Stimulated activated CD8-positive, alpha-beta memory T cell treated with anti-CD3 and anti-CD28 coated beads, Interleukin-4, amount 100 ng/mL, for 48 hours (primary cell): ENCODE data around the gene MERTK.

ENCODE experiments used
- DNase-seq: peaks from one replicate; pipeline ENCODE4 v3.0.0-alpha.2; 2020

The MERTK gene

DNA sequence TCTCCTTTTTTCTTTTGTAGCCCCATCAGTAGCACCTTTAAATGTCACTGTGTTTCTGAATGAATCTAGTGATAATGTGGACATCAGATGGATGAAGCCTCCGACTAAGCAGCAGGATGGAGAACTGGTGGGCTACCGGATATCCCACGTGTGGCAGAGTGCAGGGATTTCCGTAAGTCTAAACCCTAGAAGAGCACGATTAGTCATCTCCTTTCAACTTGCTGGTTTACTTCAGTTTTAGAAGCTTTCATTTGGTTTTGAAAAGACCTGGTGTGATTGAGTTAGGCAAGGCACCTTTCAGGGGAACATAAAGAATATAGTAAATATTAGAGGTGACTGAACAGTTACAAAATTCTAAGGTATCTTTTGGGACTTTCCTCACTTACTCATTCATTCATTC, 84.4 kb downstream of the MERTK start:
- DNase-seq: no peak

DNA sequence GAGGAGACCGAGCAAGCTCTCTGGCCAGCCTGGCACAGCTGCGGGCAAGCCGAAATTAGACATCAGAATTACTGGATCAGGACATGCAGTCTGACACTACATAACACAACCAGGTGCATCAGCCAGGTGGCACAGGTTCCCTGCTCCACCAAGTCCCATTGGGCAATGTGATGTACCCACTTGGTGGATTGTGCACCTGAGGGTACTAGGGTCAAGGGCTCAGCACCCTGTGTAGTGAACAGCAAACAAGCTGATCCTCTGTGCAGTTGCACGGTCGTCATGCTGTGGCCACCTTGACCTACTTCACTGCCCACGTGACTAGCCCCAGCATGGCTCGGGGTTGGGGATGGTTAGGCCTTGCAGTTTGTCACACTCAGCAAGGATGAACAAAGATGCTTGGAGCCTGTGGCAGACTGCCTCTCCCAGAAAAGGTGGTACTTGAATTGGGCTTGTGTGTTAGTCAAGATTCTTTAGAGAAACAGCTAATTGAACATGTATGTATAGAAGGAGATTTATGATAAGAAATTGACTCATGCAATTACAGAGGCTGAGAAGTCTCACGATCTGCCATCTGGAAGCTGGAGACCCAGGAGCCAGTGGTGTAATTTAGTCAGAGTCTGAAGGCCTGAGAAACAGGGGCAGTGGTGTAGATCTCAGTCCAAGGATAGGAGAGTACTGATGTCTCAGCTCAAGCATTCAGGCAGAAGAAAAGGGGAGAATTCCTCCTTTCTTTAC, 85.2 kb downstream of the MERTK start:
- DNase-seq: no peak

DNA sequence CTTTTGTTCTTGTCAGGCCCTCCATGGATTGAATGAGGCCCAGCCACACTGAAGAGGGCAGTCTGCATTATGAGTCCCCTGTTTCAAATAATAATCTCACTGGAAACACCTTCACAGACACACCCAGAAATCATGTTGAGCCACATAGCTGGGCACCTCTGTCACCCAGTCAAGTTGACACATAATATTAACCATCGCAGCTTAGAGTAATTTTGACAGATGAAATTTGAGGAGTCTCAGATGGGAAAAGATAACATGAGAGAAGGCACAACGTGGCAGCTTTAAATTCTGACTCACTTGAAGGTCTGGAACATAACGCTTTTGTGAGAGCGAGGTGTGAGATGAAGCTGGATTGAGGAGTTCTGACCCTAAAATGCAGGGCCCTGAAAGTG, 85.8 kb downstream of the MERTK start:
- no peak for DNase-seq

DNA sequence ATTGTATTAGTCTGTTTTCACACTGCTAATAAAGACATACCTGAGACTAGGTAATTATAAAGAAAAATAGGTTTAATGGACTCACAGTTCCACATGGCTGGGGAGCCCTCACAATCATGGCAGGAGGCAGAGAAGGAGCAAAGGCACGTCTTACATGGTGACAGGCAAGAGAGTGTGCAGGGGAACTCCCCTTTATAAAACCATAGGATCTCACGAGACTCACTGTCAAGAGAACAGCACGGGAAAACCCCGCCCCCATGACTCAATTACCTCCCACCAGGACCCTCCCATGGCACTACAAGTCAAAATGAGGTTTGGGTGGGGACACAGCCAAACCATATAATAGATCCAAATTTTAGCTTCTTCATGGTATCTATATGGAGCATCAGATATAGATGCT, 87.1 kb downstream of the MERTK start:
- DNase-seq: no peak

DNA sequence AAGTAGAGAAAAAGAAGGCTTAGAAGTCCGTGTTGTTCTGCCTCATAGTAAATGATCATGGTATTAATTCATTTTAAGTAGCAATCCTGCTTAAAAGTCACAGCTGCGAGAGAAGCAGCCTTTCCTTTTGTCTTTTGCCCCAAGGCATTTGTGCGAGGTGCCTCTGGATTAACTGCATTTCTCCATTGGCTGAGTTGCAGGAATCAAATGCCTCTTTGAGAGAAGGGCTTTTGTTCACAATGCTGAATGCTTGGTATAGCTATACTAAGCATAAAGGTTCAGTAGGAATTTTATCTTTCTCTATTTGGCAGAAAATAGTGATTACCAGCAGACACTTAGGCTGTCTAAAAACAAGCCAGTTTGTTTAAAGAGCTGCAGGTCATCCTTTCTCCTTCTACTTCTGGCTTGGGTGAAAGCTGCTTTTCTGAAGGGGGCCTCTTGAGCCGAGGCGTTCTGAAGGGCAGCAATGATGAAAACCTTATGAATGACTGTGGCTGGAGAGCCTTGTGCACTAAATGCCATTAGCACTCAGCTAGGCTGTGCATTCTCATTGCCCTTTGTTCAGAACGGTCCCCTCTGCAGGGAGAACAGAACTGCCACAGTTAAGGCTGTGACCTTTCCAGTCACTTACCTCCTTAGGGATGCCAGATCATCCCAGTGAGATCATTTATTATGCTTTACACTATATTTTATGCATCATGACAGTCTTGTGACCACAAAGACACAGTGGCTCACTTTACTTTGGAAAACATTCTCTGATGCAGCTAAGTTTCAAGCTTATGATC, 87.9 kb downstream of the MERTK start:
- no peak for DNase-seq

DNA sequence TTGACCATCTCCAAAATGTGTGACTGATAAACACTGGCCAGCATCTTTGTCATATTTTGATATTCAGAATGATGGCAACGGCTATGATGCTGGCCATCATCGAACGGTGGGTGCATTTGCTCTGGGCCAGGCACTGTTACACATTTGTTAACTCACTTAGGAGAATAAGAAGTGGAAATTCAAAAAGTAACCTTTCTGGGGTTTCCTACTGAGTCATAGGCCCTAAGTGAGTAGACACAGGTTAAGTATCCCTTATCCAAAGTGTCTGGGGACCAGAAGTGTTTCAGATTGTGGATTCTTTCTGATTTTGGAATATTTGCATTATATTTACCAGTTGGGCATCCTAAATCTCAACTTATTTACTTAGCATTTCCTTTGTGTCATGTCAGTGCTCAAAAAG, 92.0 kb downstream of the MERTK start:
- DNase-seq: no peak

DNA sequence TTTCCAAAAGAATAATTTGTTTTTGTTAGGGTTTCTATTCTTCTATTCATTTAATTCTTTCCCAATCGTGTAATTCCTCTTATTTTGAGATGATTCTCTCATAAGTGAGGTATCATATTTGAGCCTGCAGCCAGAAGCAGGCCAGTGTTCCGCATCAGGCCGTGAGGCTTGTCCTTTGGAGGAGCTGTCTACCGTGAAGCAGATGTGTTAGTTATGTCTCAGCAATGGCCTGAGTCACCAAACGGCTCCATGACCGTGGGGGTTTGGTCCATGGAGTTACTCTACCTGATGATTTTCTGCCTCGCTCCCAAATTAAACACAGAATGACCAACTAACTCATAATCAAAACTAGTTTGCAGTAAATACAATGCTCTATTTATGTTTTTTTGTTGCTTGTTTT, 92.4 kb downstream of the MERTK start:
- no peak for DNase-seq

DNA sequence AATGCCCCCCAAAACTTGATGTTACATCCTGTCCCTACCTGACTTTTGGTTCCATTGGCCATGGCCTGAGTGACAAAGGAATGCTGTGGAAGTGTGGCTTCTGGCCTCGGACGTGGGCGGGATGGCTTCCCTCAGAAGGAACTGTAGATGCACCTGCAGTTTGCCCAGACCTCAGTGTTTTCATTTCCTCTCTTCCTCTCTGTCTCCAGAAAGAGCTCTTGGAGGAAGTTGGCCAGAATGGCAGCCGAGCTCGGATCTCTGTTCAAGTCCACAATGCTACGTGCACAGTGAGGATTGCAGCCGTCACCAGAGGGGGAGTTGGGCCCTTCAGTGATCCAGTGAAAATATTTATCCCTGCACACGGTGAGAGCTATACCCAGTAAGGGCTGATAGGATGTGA, 95.6 kb downstream of the MERTK start:
- DNase-seq: no peak

DNA sequence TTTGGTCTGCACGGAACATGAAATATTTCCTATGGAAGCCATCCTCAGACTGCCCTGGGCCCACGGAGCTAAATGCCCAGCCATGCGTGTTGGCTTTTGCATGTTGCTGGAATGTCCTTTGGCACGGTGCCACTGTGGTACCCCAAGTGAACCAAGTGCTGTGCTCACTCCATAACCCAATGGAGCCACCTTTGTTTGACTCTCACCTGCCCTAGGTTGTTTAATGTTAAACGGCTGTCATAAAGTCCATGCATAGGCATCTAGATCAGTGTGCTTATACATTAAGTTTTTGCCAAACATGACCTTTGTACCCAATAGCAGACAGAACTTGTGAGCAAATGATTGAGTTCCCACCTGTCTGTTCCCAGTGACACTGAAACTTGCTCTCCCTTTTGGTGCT, 96.7 kb downstream of the MERTK start:
- DNase-seq: no peak

DNA sequence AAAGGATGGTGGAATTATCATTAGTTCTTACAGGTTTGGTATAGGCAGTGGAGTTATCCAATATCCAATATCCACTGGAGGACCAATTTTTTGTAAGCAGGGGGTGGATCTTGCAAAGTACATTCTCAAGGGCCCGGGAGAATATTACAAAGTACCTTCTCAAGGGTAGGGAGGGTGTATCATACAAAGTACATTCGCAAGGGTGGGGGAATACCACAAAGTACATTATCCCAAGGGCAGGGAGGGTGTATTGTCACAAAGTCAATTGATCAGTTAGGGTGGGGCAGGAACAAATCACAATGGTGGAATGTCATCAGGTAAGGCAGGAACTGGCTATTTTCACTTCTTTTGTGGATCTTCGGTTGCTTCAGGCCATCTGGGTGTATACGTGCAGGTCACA, 101.4 kb downstream of the MERTK start:
- DNase-seq: no peak

DNA sequence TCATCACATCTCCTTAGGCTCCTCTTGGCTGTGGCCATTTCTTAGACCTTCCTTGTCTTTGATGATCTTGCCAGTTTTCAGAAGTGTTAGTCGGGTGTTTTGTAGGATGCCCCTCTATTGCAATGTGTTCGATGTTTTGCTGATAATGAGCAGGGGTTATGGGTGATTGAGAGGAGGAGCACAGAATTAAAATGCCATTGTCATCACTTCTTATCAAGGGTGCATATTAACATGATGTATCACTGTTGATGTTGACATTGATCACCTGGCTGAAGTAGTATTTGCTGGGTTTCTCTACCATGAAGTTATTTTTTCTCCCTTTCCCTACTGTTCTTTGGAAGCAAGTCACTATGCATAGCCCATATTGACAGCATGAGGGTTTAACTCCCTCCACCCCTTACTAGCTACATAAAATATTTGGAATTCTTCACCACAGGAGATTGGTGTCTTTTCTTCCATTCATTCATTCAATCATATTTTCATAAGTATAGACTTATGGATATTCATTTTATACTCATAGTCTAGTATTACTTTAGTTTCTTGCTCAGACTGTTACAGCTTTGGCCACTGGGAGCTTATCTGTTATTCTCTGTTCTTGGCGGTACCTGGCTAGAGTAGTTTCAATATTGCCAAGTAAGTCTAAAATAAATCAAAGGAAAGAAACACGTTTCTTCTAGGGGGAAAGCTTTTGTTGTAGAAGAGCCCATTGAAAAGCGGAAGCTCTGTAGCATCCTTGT, 102.2 kb downstream of the MERTK start:
- DNase-seq: no peak

DNA sequence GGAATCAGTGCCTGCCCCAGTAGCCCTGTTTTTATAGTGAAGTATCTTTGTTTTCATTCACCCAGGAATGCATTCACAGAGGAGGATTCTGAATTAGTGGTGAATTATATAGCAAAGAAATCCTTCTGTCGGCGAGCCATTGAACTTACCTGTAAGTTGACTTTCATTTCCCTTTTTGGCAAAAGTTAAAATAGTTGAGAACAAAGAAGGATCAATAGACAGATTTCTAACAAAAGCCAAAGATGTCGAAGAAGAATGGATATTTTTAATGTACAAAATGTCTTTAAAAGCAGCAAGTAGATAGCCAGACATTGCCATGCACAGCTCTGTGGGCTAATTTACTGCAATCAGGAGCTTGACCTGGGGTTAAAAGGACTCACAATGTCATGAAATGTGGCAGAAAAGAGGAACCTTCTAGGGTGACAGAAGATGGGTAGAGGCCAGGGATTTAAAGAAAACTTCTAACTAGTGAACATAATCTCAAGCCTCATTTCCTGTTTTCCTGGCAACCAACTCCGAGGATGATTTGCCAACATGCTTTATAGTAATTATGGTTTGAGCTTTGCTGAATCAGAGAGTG, 102.8 kb downstream of the MERTK start:
- no peak for DNase-seq

DNA sequence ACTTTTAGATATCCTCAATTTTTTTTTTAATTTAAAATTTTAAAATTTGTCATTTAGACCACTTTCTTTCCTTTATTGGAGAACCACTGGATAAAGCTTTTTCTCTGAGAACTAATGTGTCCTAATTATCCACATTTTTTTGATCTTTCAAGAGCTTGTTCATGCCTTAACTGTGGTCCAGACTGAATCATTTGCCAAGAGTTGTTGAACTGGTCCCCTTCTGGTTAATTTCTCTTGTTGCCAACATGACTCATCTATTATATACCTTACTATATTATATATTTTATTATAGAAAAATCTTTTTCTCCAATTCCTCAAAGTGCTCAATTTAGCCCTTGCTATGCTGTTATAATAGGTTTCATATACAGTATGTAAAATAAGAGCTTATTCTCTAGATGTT, 103.5 kb downstream of the MERTK start:
- no peak for DNase-seq

DNA sequence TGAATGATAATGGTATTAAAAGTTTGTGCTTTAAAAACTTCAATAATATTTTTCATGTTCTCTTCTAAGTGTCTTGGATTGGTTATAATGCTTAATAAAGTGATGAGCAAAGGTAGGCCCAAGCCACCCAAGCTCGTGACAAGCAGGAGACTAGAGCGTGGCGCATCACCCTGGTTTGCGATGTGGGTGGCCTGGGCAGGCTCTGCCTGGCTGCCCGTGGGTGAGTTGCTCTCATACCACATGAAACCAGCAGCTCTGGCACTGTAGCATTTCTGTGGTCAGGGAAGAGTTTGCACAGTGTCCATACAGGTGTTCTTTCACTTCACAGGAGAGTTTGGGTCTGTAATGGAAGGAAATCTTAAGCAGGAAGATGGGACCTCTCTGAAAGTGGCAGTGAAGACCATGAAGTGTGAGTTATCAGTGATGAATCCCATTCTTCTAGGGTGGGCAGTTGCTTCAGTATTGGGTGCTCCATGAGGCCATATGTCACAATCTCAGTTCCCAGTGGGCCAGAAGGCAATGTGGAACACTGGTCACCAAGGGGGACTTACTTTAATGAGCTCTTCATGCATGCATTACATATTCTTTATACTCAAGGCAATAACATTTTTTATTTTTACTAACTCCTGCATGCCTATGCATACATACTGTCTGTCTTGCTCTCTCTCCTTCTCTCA, 105.3 kb downstream of the MERTK start:
- no peak for DNase-seq

DNA sequence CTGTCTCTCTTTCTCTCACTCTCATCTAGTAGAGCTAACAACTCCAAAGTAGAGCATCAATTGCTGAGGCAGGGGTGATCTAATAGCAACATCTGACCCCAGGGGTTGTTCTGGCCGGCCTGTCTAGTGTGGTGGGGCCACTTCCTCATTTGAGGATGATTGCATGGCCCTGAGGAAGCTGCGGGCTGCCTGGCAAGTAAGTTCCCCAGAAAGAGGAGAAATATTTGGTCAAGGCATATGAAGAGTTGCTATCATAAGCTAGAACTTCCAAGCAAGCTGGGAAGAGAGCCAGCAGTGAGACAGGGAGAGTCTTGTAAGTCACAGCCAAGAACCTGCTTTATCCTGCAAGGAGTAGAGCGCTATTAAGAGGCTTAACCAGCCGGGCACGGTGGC, 105.8 kb downstream of the MERTK start:
- no peak for DNase-seq

DNA sequence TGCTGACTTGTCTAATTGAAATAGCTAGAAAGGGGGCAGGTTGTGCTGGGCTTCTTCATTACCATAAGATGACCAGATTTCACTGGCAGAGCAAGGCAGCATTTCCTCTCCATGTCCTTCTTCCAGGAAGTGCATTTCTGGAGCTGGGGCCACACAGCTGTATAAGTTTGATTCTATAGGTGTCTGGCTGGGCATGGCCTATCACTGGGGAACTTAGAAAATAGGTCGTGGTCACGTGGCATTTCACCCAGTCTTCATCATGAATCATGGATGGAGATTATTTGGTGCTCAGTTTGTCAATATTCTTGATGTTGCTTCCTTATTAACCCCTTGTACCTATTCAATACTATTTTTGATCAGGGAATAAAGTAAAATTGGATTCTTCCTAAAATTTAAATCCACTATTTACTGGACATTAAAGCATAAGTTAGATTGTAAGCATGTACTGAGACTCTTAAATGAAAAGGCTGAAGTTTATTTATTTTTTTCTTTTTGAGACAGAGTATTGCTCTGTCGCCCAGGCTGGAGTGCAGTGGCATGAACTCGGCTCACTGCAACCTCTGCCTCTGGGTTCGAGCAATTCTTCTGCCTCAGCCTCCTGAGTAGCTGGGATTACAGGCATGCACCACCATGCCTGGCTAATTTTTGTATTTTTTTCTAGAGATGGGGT, 107.1 kb downstream of the MERTK start:
- DNase-seq: no peak

DNA sequence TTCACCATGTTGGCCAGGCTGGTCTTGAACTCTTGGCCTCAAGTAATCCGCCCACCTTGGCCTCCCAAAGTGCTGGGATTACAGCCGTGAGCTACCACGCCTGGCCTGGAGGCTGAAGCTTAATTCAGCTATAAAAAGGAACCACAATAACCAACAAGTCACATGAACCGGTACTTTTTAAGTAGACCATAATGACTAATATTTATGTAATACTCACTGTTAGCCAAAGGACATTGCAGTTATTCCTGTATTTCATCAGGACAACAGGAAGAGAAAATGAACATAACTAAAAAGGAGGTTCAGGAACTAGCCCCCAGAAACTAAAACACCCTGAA, 107.6 kb downstream of the MERTK start:
- no peak for DNase-seq

DNA sequence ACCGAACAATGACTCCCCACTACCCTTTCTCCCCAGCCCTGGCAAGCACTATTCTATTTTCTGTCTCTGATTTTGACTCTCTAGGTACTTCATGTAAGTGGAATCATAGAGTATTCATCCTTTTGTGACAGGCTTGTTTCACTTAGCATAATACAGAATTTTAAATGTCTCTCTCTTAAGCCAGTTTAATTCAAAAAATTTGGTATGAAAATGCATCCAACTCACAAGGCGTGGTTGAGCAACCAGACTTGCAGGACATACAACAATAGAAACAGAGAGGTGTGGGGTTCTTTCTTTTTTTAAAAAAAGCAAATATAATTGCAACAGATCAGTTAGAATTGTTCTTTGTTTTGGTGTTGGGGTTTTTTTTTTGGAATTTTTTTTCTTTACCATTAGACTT, 109.1 kb downstream of the MERTK start:
- DNase-seq: no peak

DNA sequence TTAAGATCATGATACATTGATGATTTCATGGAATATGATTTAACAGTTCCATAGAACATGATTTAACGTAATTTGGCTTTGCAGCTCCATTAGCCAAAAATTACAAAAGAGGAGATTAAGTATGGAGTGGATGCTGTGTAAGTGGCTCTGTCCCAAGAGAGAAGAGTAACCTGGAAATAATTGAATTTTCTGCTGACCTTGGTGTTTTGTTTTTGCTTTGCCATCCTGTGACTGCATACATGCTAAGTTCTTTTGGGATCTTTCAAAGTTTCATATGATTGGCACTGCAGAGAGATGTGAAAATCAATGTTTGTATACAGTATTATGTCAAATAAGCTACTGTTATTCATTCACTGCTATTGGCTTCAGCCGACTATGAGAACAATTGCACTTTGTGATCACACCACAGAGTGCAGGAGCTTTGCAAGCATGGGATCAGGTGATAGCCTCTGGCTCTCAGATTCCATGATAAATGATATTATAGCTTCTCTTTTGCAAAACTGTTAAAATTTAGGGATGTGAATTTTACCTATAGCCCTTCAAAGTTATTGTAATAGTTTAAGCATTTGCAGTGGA, 110.6 kb downstream of the MERTK start:
- no peak for DNase-seq

DNA sequence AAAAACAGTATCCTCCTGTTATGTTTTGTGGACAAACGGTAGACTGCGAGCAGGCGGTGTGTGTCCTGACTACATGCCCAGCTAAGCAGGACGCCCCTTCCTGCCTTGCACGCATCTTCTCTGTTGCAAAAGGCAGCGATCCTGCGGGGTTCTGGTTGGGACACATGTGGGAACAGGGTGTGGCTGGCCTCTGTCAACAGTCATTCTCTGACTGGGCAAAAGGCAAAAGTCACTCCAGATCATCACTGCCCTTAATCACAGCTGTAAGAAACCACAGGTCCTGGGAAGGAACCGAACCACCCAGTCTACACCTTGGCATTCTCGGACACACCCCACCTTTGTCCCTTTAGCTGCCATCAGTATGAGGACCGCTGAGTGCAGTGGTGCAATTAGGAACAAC, 112.3 kb downstream of the MERTK start:
- DNase-seq: no peak

DNA sequence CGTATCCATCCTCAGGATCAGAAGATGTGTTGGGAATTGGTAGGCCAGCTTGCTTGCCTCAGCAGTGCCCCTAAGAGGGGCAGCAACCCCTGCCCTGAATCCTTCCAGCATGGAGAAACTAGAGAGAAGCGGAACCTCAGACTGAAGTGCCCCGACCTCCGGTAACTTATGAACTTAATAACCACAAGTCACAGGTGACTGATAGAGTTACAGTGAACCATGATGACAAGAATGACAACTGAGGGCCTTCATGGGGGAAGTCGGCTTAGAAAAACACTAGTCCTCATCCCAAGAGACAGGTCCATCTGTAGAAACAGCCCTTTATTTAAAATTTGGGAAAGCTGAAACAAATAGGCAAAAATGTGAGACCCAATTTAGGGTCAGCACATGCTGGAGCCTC, 114.1 kb downstream of the MERTK start:
- DNase-seq: no peak

DNA sequence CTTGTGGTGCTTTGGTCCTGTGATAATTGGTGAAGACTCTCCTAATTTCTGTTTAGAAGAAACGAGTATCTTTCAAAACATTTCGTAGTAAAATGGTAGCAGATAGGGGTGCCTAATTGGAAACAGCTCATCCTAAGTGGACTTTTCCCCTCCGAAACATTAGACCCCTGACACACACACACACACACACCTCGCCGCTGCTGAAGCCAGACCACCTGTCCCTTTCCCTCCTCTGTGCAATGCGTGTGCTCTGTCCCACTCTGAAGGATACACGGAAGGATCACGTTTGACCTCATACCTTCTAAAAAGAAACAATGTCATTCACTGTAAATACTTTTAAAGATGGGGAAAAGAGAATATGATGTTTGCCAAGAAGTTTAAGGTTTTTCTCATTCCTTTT, 120.4 kb downstream of the MERTK start:
- DNase-seq: no peak
